Stimulated activated naive B cell treated with anti-CD40 and anti-IgM and Interleukin-4, amounts not matched to agents 10 μg/mL and 1 μg/mL and 100 μg/mL, for 72 hours (primary cell): Measurements from ENCODE around the gene THAP11.
"Not testable (repeated sequence)": the region's sequence is repeated elsewhere in the genome, so short reads cannot be mapped to it uniquely, and the experiment has no call there.

Source experiments
- ATAC-seq, 2 donors: fragments of 150-1000 bp; cut with Tn5 transposase; replicated peaks; 2 replicates each; pipeline ENCODE4 v1.10.0; 2021; ENCODE audit warnings: moderate library complexity in 1 of 2
- DNase-seq: peaks from one replicate; pipeline ENCODE4 v3.0.0; 2021
- H3K27ac Mint-ChIP-seq: one replicate; pipeline ENCODE4 v1.8.0; 2022; ENCODE audit warnings: mild to moderate bottlenecking, mixed read lengths
- H3K27me3 Mint-ChIP-seq, 2 donors: one replicate each; pipeline ENCODE4 v1.8.0; 2022; ENCODE audit warnings: mixed read lengths in 2 of 2
- H3K36me3 Mint-ChIP-seq, 2 donors: one replicate each; pipeline ENCODE4 v1.8.0; 2022; ENCODE audit warnings: mixed read lengths in 2 of 2, mild to moderate bottlenecking in 1 of 2
- H3K4me1 Mint-ChIP-seq, 2 donors: one replicate each; pipeline ENCODE4 v1.8.0; 2022; ENCODE audit warnings: mixed read lengths in 2 of 2, mild to moderate bottlenecking in 1 of 2
- H3K4me3 Mint-ChIP-seq, 2 donors: one replicate each; pipeline ENCODE4 v1.8.0; 2022; ENCODE audit warnings: mild to moderate bottlenecking in 2 of 2, mixed read lengths in 2 of 2, moderate library complexity in 1 of 2
- H3K9me3 Mint-ChIP-seq, 2 donors: one replicate each; pipeline ENCODE4 v1.8.0; 2022; ENCODE audit warnings: mixed read lengths in 2 of 2, mild to moderate bottlenecking in 1 of 2

Gene THAP11

GRCh38 chr16:67862623-67863583 is 20.8 kb downstream of the THAP11 start:
- DNase-seq (no peak), ATAC-seq (no peak)
- Mint-ChIP-seq H3K27me3 (no peaks in the 10 kb centered on the region), H3K9me3 (no peaks in the 10 kb centered on the region), H3K4me3 (no peak overlapping the region), H3K27ac (no peak overlapping the region), H3K36me3 (peaks cover 20 to 35% of the 10 kb centered on the region in 2 donors), H3K4me1 (peaks cover 12 to 23% of the 10 kb centered on the region in 2 donors)

DNA sequence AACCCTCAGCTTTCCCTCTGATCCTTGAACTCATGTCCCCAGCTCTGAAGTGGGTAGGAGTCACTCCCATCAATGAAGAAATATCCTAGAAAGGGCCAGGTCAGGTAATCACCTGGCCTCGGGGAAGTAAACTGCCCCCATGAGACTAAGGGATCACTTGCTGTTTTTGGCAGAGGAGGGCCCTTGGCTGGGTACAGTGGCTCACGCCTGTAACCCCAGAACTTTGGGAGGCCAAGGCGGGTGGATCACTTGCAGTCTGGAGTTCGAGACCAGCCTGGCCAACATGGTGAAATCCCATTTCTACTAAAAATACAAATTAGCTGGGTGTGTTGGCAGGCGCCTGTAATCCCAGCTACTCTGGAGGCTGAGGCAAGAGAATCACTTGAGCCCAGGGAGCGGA is 21.9 kb downstream of the THAP11 start:
- not testable (repeated sequence) for ATAC-seq
- H3K36me3 Mint-ChIP-seq: peaks cover 15 to 25% of the 10 kb centered on the region in 2 donors

DNA sequence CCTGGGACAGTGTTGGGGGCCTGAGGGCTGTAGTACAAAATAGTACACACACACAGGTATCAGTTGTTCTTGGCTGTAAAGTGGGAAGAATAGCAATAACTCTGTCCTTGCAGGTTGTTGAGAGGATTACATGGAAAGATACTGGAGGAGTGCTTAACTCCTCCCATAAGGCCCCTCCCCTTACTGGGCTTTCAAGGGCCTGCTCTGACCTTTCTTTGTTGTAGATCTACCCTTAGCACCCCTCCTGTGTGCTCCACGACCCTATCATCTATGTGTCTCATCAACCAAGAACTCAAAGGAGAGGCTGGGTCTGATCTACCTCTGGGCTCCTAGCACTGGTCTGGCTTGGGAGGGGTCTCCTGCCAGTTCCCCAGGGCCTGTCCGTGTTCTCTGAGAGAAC is 22.5 kb downstream of the THAP11 start:
- Mint-ChIP-seq H3K27ac (peak overlapping the region; percentile 74), H3K4me1 (peaks cover 7 to 12% of the 10 kb centered on the region in 2 donors), H3K9me3 (no peaks in the 10 kb centered on the region), H3K27me3 (no peaks in the 10 kb centered on the region), H3K4me3 (no peak overlapping the region), H3K36me3 (peaks cover 13 to 25% of the 10 kb centered on the region in 2 donors)
- no peak for ATAC-seq
- no peak for DNase-seq

More for the DNA sequence above, 21.9 kb downstream of the THAP11 start:
- H3K4me1 Mint-ChIP-seq: peaks cover 7 to 12% of the 10 kb centered on the region in 2 donors
- H3K27ac Mint-ChIP-seq, H3K9me3 Mint-ChIP-seq, H3K4me3 Mint-ChIP-seq, DNase-seq, H3K27me3 Mint-ChIP-seq: not testable (repeated sequence)

DNA sequence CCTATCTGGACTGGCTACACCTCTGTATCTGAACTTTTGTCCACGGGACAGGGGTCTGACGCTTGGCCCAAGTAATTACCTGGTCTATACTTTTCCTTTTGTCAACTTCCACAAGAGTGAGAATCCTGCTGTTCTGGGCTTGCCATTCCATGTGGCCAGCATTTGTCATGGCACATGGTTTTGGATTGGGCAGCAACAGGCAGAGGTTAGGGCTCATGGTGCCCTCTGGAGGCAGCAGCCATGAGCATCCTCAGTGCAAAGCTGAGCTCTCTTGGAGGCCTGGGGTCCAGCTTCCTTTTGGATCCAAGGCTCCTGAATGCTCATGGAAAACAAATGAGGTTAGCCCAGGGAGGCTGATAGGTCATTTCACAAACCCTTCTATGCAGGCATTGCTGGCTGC is 23.2 kb downstream of the THAP11 start:
- Mint-ChIP-seq H3K36me3 (peaks cover 9 to 24% of the 10 kb centered on the region in 2 donors), H3K4me3 (no peak overlapping the region), H3K27me3 (no peaks in the 10 kb centered on the region), H3K4me1 (peaks cover 7 to 12% of the 10 kb centered on the region in 2 donors), H3K27ac (no peak overlapping the region), H3K9me3 (no peaks in the 10 kb centered on the region)
- no peak for DNase-seq
- ATAC-seq: no peak

GRCh38 chr16:67868290-67868689 is 26.2 kb downstream of the THAP11 start:
- ATAC-seq (no peak), DNase-seq (no peak)
- Mint-ChIP-seq H3K4me3 (no peak overlapping the region), H3K4me1 (peaks cover 5 to 8% of the 10 kb centered on the region in 2 donors), H3K36me3 (peaks cover 8 to 21% of the 10 kb centered on the region in 2 donors), H3K27me3 (no peaks in the 10 kb centered on the region), H3K27ac (no peak overlapping the region), H3K9me3 (no peaks in the 10 kb centered on the region)

- H3K4me3 Mint-ChIP-seq: no peak overlapping the region
- DNase-seq (no peak), ATAC-seq (no peak)
- H3K27ac Mint-ChIP-seq: no peak overlapping the region
- peaks cover 13 to 21% of the 10 kb centered on the region in 2 donors for H3K4me1 Mint-ChIP-seq
- H3K27me3 Mint-ChIP-seq: no peaks in the 10 kb centered on the region
- H3K9me3 Mint-ChIP-seq: no peaks in the 10 kb centered on the region
- H3K36me3 Mint-ChIP-seq: peaks cover 9 to 19% of the 10 kb centered on the region in 2 donors
Measured at GRCh38 chr16:67869653-67870052, 27.5 kb downstream of the THAP11 start.

DNA sequence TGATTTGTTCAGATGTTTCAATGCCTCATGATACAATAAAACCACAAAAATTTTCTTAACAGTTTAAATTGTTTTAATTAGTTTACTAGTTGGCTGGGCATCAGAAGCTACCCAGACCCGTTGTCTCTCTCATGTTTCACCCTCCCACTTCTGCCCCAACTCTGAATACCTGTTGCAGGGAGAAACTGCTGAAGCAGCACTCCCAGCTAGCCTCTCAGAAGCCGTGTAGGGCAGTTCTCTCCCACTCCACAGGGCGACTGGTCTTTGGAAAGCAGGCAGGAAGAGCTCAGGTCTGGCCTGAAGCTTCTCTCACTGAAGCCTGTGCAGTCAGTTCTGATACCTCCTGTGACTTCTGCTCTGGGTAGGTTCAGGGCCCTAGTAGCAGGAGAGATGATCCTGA is 29.1 kb downstream of the THAP11 start:
- peaks cover 9 to 16% of the 10 kb centered on the region in 2 donors for H3K36me3 Mint-ChIP-seq
- H3K27ac Mint-ChIP-seq: no peak overlapping the region
- DNase-seq: no peak
- no peaks in the 10 kb centered on the region for H3K27me3 Mint-ChIP-seq
- no peaks in the 10 kb centered on the region for H3K9me3 Mint-ChIP-seq
- no peak overlapping the region for H3K4me3 Mint-ChIP-seq
- peaks cover 24 to 37% of the 10 kb centered on the region in 2 donors for H3K4me1 Mint-ChIP-seq
- no peak for ATAC-seq

- peak overlapping the region; percentile 95 for H3K27ac Mint-ChIP-seq
- ATAC-seq: no peak
- no peak for DNase-seq
- H3K4me3 Mint-ChIP-seq: peak overlapping the region; percentile 83 to 95
- H3K4me1 Mint-ChIP-seq: peaks cover 24 to 37% of the 10 kb centered on the region in 2 donors
- no peaks in the 10 kb centered on the region for H3K9me3 Mint-ChIP-seq
- no peaks in the 10 kb centered on the region for H3K27me3 Mint-ChIP-seq
- peaks cover 11 to 17% of the 10 kb centered on the region in 2 donors for H3K36me3 Mint-ChIP-seq
Measured at GRCh38 chr16:67872131-67872630, 30.1 kb downstream of the THAP11 start.

- DNase-seq (peak; percentile 87), ATAC-seq (peak; percentile 92 to 97)
- no peaks in the 10 kb centered on the region for H3K27me3 Mint-ChIP-seq
- H3K27ac Mint-ChIP-seq: peak within 1 kb of the TSS; percentile 95
- H3K4me3 Mint-ChIP-seq: peak within 1 kb of the TSS; percentile 83 to 95
- no peaks in the 10 kb centered on the region for H3K9me3 Mint-ChIP-seq
- peaks cover 16 to 24% of the 10 kb centered on the region in 2 donors for H3K36me3 Mint-ChIP-seq
- peaks cover 24 to 37% of the 10 kb centered on the region in 2 donors for H3K4me1 Mint-ChIP-seq
Measured at GRCh38 chr16:67872631-67873434, 30.7 kb downstream of the THAP11 start, which contains the start of gene EDC4. Gene EDC4 (plus strand): TSS chr16:67873052. CDS start chr16:67873262, 210 bp downstream.

DNA sequence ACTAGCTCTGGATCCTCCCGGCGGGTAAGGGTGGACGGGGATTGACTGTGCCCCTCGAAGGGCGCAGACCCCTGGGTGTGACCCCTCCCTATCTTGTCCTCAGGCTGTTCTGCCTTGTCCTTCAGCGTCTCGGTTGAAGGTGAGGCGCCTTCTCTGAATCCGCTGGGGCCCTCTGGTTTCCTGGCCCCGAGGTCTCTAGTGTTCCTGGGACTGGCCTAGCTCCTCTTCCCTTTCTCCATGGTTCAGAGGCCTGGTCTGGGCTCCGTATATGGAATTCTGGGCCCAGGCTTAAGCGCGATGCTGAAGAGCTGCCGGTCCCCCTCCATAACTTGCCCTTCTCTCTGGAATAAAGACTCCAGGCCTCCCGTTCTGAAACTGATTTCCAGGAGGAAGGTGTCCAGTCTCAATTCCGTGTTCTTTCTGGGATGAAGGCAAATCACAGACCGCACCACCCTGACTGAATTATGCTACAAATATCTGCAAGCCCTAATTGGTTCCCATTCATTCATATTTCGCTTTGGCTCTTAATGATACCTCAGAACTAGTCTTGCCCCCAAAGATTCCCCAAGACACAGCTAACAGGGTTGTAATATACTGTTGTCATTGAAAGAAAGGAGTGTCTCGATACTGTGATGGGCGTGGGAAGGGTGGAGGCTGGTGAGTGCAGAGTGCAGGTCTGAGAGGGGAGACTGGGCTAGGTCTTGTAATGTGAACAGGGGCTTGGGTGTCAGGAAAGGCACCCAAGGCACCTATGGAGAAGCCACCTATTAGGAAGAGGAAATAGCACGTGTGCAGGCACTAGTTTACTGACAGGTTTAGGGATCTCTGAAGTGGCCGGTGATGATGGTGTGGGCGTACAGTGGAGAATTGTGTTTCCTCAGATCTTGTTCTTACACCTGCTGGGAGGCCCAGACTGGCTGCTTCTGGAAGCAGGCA is 31.6 kb downstream of the THAP11 start:
- peak overlapping the region; percentile 83 to 95 for H3K4me3 Mint-ChIP-seq
- H3K27me3 Mint-ChIP-seq: no peaks in the 10 kb centered on the region
- H3K27ac Mint-ChIP-seq: peak overlapping the region; percentile 79
- ATAC-seq (peak in 1 of 2 donors; percentile 16), DNase-seq (no peak)
- no peaks in the 10 kb centered on the region for H3K9me3 Mint-ChIP-seq
- H3K36me3 Mint-ChIP-seq: peaks cover 15 to 29% of the 10 kb centered on the region in 2 donors
- H3K4me1 Mint-ChIP-seq: peaks cover 24 to 37% of the 10 kb centered on the region in 2 donors

DNA sequence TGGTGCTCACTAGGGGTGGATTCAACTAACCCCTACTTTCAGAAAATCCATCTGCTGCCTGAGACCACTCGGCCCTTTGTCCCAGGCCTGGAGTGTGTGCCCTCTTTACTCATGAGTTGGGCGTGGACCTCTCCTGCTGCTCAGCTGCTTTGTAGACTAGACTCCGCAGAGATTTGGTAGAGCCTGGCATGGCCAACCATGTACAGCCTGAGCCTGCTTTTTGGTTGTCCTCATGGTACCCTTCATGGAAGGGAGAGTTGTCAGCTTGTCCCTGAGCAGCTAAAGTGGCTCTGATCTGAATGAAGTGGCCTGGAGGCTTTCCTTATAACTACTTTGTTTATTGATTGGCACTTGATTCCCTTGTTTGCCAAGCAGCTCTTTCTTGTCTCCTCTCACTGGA is 32.3 kb downstream of the THAP11 start:
- Mint-ChIP-seq H3K4me1 (peaks cover 24 to 37% of the 10 kb centered on the region in 2 donors), H3K27me3 (no peaks in the 10 kb centered on the region), H3K27ac (peak overlapping the region; percentile 79), H3K36me3 (peaks cover 21 to 36% of the 10 kb centered on the region in 2 donors), H3K4me3 (peak overlapping the region; percentile 83 to 95), H3K9me3 (no peaks in the 10 kb centered on the region)
- no peak for DNase-seq
- no peak for ATAC-seq

DNA sequence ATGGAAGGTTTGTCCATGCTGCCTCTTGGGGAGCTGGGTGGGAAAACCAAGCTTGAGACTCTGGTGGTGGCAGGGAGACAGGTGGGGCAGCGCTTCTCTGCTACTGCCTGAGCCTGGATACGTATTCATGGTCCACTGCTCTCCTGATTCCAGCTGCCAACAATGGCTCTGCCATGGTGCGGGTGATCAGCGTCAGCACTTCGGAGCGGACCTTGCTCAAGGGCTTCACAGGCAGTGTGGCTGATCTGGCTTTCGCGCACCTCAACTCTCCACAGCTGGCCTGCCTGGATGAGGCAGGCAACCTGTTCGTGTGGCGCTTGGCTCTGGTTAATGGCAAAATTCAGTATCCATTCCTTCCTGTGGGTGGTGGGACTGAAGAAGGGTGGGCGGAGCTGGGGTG is 34.9 kb downstream of the THAP11 start:
- H3K9me3 Mint-ChIP-seq: no peaks in the 10 kb centered on the region
- H3K27me3 Mint-ChIP-seq: no peaks in the 10 kb centered on the region
- peaks cover 45 to 49% of the 10 kb centered on the region in 2 donors for H3K36me3 Mint-ChIP-seq
- ATAC-seq (no peak), DNase-seq (no peak)
- no peak overlapping the region for H3K4me3 Mint-ChIP-seq
- no peak overlapping the region for H3K27ac Mint-ChIP-seq
- peaks cover 24 to 36% of the 10 kb centered on the region in 2 donors for H3K4me1 Mint-ChIP-seq

DNA sequence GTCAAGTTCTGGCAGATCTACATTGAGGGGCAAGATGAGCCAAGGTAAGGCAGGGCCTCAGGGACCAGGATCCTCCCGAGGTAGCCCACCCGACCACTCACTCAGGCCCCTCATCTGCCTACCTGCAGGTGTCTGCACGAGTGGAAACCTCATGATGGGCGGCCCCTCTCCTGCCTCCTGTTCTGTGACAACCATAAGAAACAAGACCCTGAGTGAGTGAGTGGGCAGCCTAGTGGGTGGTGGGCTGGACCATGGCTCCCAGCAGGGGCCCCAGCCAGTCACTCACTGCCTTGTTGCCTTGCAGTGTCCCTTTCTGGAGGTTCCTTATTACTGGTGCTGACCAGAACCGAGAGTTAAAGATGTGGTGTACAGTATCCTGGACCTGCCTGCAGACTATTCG is 36.1 kb downstream of the THAP11 start:
- H3K36me3 Mint-ChIP-seq: peaks cover 53 to 57% of the 10 kb centered on the region in 2 donors
- H3K27ac Mint-ChIP-seq: no peak overlapping the region
- no peaks in the 10 kb centered on the region for H3K27me3 Mint-ChIP-seq
- H3K4me3 Mint-ChIP-seq: no peak overlapping the region
- no peaks in the 10 kb centered on the region for H3K9me3 Mint-ChIP-seq
- DNase-seq: no peak
- peaks cover 22 to 30% of the 10 kb centered on the region in 2 donors for H3K4me1 Mint-ChIP-seq
- no peak for ATAC-seq
